Calu3 (cell line): ENCODE results near the gene TDRD7. TPM values are rescaled to one million over a fixed set of nuclear protein-coding genes. Genes with fewer than 3 reads are reported as not detected.

Source experiments
- BruUV-seq: library from RNA; stranded (reverse); fragments of 400-500 nt; replicated peaks from 2 replicates; lab custom pipeline; 2021; lab: Mats Ljungman, UMichigan
- CTCF ChIA-PET: fragments of 300-600 bp; sonication (Branson Sonifier 250); formaldehyde crosslinking; loops from one replicate; lab custom pipeline; 2022; ENCODE audit warnings: antibody characterized with exemption; lab: Charles Lee
- DNase-seq: peaks from one replicate; pipeline ENCODE4 v3.0.0; 2022
- H3K27ac Mint-ChIP-seq: one replicate; pipeline ENCODE4 v1.8.0; 2022; ENCODE audit warnings: mixed read lengths; ENCODE audit not compliant: unreplicated experiment
- H3K27me3 Mint-ChIP-seq: one replicate; pipeline ENCODE4 v1.8.0; 2022; ENCODE audit warnings: mixed read lengths; ENCODE audit not compliant: unreplicated experiment
- H3K36me3 Mint-ChIP-seq: one replicate; pipeline ENCODE4 v1.8.0; 2022; ENCODE audit warnings: mild to moderate bottlenecking, moderate library complexity, mixed read lengths; ENCODE audit not compliant: insufficient read depth, unreplicated experiment
- H3K4me1 Mint-ChIP-seq: one replicate; pipeline ENCODE4 v1.8.0; 2022; ENCODE audit warnings: mild to moderate bottlenecking, low read depth, mixed read lengths; ENCODE audit not compliant: unreplicated experiment
- H3K4me3 Mint-ChIP-seq: one replicate; pipeline ENCODE4 v1.8.0; 2022; ENCODE audit warnings: mild to moderate bottlenecking, low read depth, moderate library complexity, mixed read lengths; ENCODE audit not compliant: unreplicated experiment
- H3K9me3 Mint-ChIP-seq: one replicate; pipeline ENCODE4 v1.8.0; 2022; ENCODE audit warnings: low read depth, mixed read lengths; ENCODE audit not compliant: unreplicated experiment
- CTCF ChIP-seq: fragments of 200-600 bp; IDR thresholded peaks from one replicate; pipeline ENCODE4 v1.8.0; 2022; ENCODE audit warnings: antibody characterized with exemption; ENCODE audit not compliant: unreplicated experiment
- intact Hi-C: fragments of 100-400 bp; cut with micrococcal nuclease; formaldehyde crosslinking; loops from one replicate; pipeline ENCODE4 v1.10.0; 2022; ENCODE audit not compliant: unreplicated experiment
- total RNA-seq: library from RNA; stranded (reverse); gene quantifications from 2 replicates; pipeline ENCODE4 v1.2.3, GENCODE V29; 2022

The TDRD7 gene
- total RNA-seq, 1 experiment from 2014 or later = 15.5 TPM

- no TSS peak for BruUV-seq
- intact Hi-C loops = no loop called here
- Mint-ChIP-seq H3K4me1 (peaks cover 10% of the 10 kb centered on the region), H3K36me3 (no peaks in the 10 kb centered on the region), H3K9me3 (no peaks in the 10 kb centered on the region), H3K4me3 (no peak overlapping the region), H3K27me3 (no peaks in the 10 kb centered on the region), H3K27ac (no peak overlapping the region)
- no peak for TF ChIP-seq CTCF
- DNase-seq = no peak
- CTCF ChIA-PET = no interaction called here
These were observed 17.0 kb upstream of the TDRD7 start for GRCh38 chr9:97394881-97395280.

- Mint-ChIP-seq H3K4me3 (no peak overlapping the region), H3K27ac (no peak overlapping the region), H3K4me1 (peaks cover 10% of the 10 kb centered on the region), H3K36me3 (no peaks in the 10 kb centered on the region), H3K27me3 (no peaks in the 10 kb centered on the region), H3K9me3 (no peaks in the 10 kb centered on the region)
- no peak for DNase-seq
- BruUV-seq = no TSS peak
- intact Hi-C loops = no loop called here
- TF ChIP-seq CTCF = no peak
- CTCF ChIA-PET = no interaction called here
These were observed 16.2 kb upstream of the TDRD7 start for GRCh38 chr9:97395745-97396144.

GRCh38 chr9:97396256-97396655 lies 15.6 kb upstream of the TDRD7 start:
- Mint-ChIP-seq H3K4me1 (peaks cover 10% of the 10 kb centered on the region), H3K9me3 (no peaks in the 10 kb centered on the region), H3K36me3 (no peaks in the 10 kb centered on the region), H3K27ac (no peak overlapping the region), H3K4me3 (no peak overlapping the region), H3K27me3 (no peaks in the 10 kb centered on the region)
- no TSS peak for BruUV-seq
- intact Hi-C loops = no loop called here
- CTCF ChIA-PET = no interaction called here
- TF ChIP-seq CTCF = no peak
- no peak for DNase-seq

- intact Hi-C loops = no loop called here
- Mint-ChIP-seq H3K9me3 (no peaks in the 10 kb centered on the region), H3K36me3 (no peaks in the 10 kb centered on the region), H3K4me1 (peaks cover 10% of the 10 kb centered on the region), H3K4me3 (no peak overlapping the region), H3K27me3 (no peaks in the 10 kb centered on the region), H3K27ac (no peak overlapping the region)
- CTCF ChIA-PET = interaction anchor here (1.1 kb wide), 1 partner anchor 10 kb away, joined by 3 read pairs; no protein-coding TSS in a partner anchor
- no peak for DNase-seq
- no TSS peak for BruUV-seq
- no peak for TF ChIP-seq CTCF
These were observed 14.7 kb upstream of the TDRD7 start for GRCh38 chr9:97397220-97397619.
